GM23338 (cell line): ENCODE measurements around the gene PTCD2. TPM values are rescaled to one million over a fixed set of nuclear protein-coding genes. Genes with fewer than 3 reads are reported as not detected.

Experiments used
- ATAC-seq: fragments of 200-7000 bp; cut with Tn5 transposase; 3 replicates; pipeline ENCODE4 v1.9.1; 2020
- DNase-seq: peaks from one replicate; pipeline ENCODE4 v3.0.0-alpha.2; 2015; ENCODE audit warnings: low spot score
- H2AFZ ChIP-seq: fragments of 200-600 bp; sonication (generic); 2 replicates; pipeline ENCODE4 v1.8.0; 2016; ENCODE audit warnings: antibody characterized with exemption, mild to moderate bottlenecking, moderate library complexity
- H3F3A ChIP-seq: fragments of 200-600 bp; sonication (generic); replicated peaks from 2 replicates; pipeline ENCODE4 v1.8.0; 2017; ENCODE audit warnings: antibody characterized with exemption, mixed run types, low read depth
- H3K27ac ChIP-seq: fragments of 200-600 bp; sonication (generic); 2 replicates; pipeline ENCODE4 v1.6.1; 2016; ENCODE audit warnings: low read depth
- H3K27me3 ChIP-seq: fragments of 200-600 bp; sonication (generic); 2 replicates; pipeline ENCODE4 v1.8.0; 2016; ENCODE audit warnings: mild to moderate bottlenecking, mixed run types, moderate library complexity; ENCODE audit not compliant: insufficient read depth
- H3K36me3 ChIP-seq: fragments of 200-600 bp; sonication (generic); 2 replicates; pipeline ENCODE4 v1.8.0; 2016; ENCODE audit warnings: mild to moderate bottlenecking; ENCODE audit not compliant: insufficient read depth
- H3K4me1 ChIP-seq: fragments of 200-600 bp; sonication (generic); 2 replicates; pipeline ENCODE4 v1.8.0; 2016; ENCODE audit warnings: mild to moderate bottlenecking, moderate library complexity; ENCODE audit not compliant: insufficient read depth
- H3K4me2 ChIP-seq: fragments of 200-600 bp; sonication (generic); 2 replicates; pipeline ENCODE4 v1.7.1; 2017; ENCODE audit warnings: mixed run types
- H3K4me3 ChIP-seq: fragments of 200-600 bp; sonication (generic); 2 replicates; pipeline ENCODE4 v1.6.1; 2016; ENCODE audit warnings: mixed run types
- H3K79me2 ChIP-seq: fragments of 200-600 bp; sonication (generic); replicated peaks from 2 replicates; pipeline ENCODE4 v1.8.0; 2017; ENCODE audit warnings: mild to moderate bottlenecking; ENCODE audit not compliant: insufficient read depth
- H3K9me2 ChIP-seq: fragments of 200-600 bp; sonication (generic); 2 replicates; pipeline ENCODE4 v1.8.0; 2017; ENCODE audit not compliant: insufficient read depth
- H4K20me1 ChIP-seq: fragments of 200-600 bp; sonication (generic); replicated peaks from 2 replicates; pipeline ENCODE4 v1.8.0; 2017; ENCODE audit warnings: mild to moderate bottlenecking; ENCODE audit not compliant: insufficient read depth
- H3K27ac Mint-ChIP-seq: 2 replicates; pipeline ENCODE4 v1.8.0; 2020; ENCODE audit warnings: inconsistent platforms, mild to moderate bottlenecking, moderate library complexity, mixed read lengths
- H3K27me3 Mint-ChIP-seq: 3 replicates; pipeline ENCODE4 v1.8.0; 2022; ENCODE audit warnings: low read depth, mild to moderate bottlenecking, moderate library complexity, mixed read lengths, inconsistent platforms; ENCODE audit not compliant: insufficient read depth, poor library complexity
- H3K36me3 Mint-ChIP-seq: 3 replicates; pipeline ENCODE4 v1.8.0; 2021; ENCODE audit warnings: low read depth, mild to moderate bottlenecking, inconsistent platforms, moderate library complexity, mixed read lengths
- H3K4me1 Mint-ChIP-seq: 3 replicates; pipeline ENCODE4 v1.8.0; 2020; ENCODE audit warnings: mild to moderate bottlenecking, inconsistent platforms, mixed read lengths
- H3K4me3 Mint-ChIP-seq: 3 replicates; pipeline ENCODE4 v1.8.0; 2021; ENCODE audit warnings: moderate library complexity, mild to moderate bottlenecking, inconsistent platforms, mixed read lengths
- H3K9me3 Mint-ChIP-seq: 3 replicates; pipeline ENCODE4 v1.8.0; 2020; ENCODE audit warnings: moderate library complexity, mild to moderate bottlenecking, inconsistent platforms, mixed read lengths
- CREB1 ChIP-seq: fragments of 250-450 bp; sonication (Bioruptor Pico); IDR thresholded peaks from 2 replicates; pipeline ENCODE4 v1.5.0; 2020; ENCODE audit warnings: low read depth, mild to moderate bottlenecking, moderate library complexity
- ETS1 ChIP-seq: IDR thresholded peaks from 2 replicates; pipeline ENCODE4 v1.6.1; 2016; ENCODE audit warnings: antibody characterized with exemption
- EZH2 ChIP-seq: fragments of 200-600 bp; sonication (generic); IDR thresholded peaks from one replicate; pipeline ENCODE4 v1.8.0; 2017; ENCODE audit warnings: antibody characterized with exemption, mild to moderate bottlenecking, low read depth; ENCODE audit not compliant: unreplicated experiment
- NANOG ChIP-seq: IDR thresholded peaks from 2 replicates; pipeline ENCODE4 v1.6.1; 2016; ENCODE audit warnings: antibody characterized with exemption, borderline replicate concordance
- REST ChIP-seq: IDR thresholded peaks from one replicate; pipeline ENCODE4 v1.6.1; 2018; ENCODE audit warnings: antibody characterized with exemption; ENCODE audit not compliant: unreplicated experiment
- ZNF331 ChIP-seq: fragments of 250-450 bp; sonication (Bioruptor Pico); IDR thresholded peaks from 2 replicates; pipeline ENCODE4 v1.5.0; 2020; ENCODE audit warnings: low read depth, mild to moderate bottlenecking, moderate library complexity
- ZNF462 ChIP-seq: fragments of 250-450 bp; sonication (Bioruptor Pico); IDR thresholded peaks from 2 replicates; pipeline ENCODE4 v1.5.0; 2020; ENCODE audit warnings: mild to moderate bottlenecking, moderate library complexity
- polyA plus RNA-seq: library from polyadenylated mRNA; unstranded; fragments of >200 nt; fragmentation: Nextera tagmentation; extraction: Ambion mirVana; gene quantifications from 2 replicates; pipeline ENCODE4 v1.2.1, GENCODE V29; 2016
- total RNA-seq: library from RNA; depleted of rRNA; stranded (reverse); fragments of >200 nt; shearing (Covaris generic); gene quantifications from 2 replicates; pipeline ENCODE4 v1.2.3, GENCODE V29; 2014

Gene PTCD2
- total and polyA plus RNA-seq, 2 experiments from 2014 or later = 8.8 to 14.5 TPM

- no peak for TF ChIP-seq REST
- TF ChIP-seq ZNF331 (CRISPR knock-in tag) = no peak
- no peak for TF ChIP-seq EZH2
- H3K4me1 Mint-ChIP-seq = no peaks in the 10 kb centered on the region
- no peak for DNase-seq
These were observed 33.4 kb upstream of the PTCD2 start for GRCh38 chr5:72286798-72287197.

GRCh38 chr5:72288924-72289323 is 31.2 kb upstream of the PTCD2 start:
- no peak overlapping the region for H3K4me3 Mint-ChIP-seq
- Histone ChIP-seq H3K4me1 (peaks cover 10% of the 10 kb centered on the region), H3K36me3 (peaks cover 10% of the 10 kb centered on the region; the same call in 1 of the 2 replicates), H3F3A (no peaks in the 10 kb centered on the region), H2AFZ (no peak overlapping the region), H3K9me2 (no peaks in the 10 kb centered on the region), H3K27me3 (no peaks in the 10 kb centered on the region), H4K20me1 (no peaks in the 10 kb centered on the region), H3K79me2 (no peaks in the 10 kb centered on the region), H3K4me3 (no peak overlapping the region), H3K4me2 (no peak overlapping the region), H3K27ac (no peak overlapping the region)
- DNase-seq (no peak), ATAC-seq (no peak)
- peaks cover 1% of the 10 kb centered on the region for H3K27me3 Mint-ChIP-seq
- H3K27ac Mint-ChIP-seq = no peak overlapping the region
- H3K4me1 Mint-ChIP-seq = peaks cover 10% of the 10 kb centered on the region; the same call in 2 of the 3 replicates
- no peaks in the 10 kb centered on the region for H3K9me3 Mint-ChIP-seq
- peaks cover 25% of the 10 kb centered on the region for H3K36me3 Mint-ChIP-seq
- TF ChIP-seq CREB1 (CRISPR knock-in tag) = no peak
- TF ChIP-seq NANOG = no peak
- TF ChIP-seq ZNF331 (CRISPR knock-in tag) = no peak
- TF ChIP-seq ETS1 = no peak
- TF ChIP-seq ZNF462 = no peak

More at GRCh38 chr5:72286798-72287197, 33.4 kb upstream of the PTCD2 start:
- ATAC-seq = no peak
- H4K20me1 ChIP-seq = no peaks in the 10 kb centered on the region
- H3K27me3 ChIP-seq = no peaks in the 10 kb centered on the region
- H3K4me2 ChIP-seq = no peak overlapping the region
- H3K27ac ChIP-seq = no peak overlapping the region
- no peaks in the 10 kb centered on the region for H3K9me2 ChIP-seq
- peaks cover 31% of the 10 kb centered on the region for H3K36me3 Mint-ChIP-seq
- H3K27me3 Mint-ChIP-seq = peaks cover 1% of the 10 kb centered on the region
- no peak overlapping the region for H3K4me3 ChIP-seq
- H3K27ac Mint-ChIP-seq = no peak overlapping the region
- H3K4me1 ChIP-seq = no peaks in the 10 kb centered on the region
- H3K9me3 Mint-ChIP-seq = no peaks in the 10 kb centered on the region
- H2AFZ ChIP-seq = no peak overlapping the region
- no peaks in the 10 kb centered on the region for H3F3A ChIP-seq
- H3K4me3 Mint-ChIP-seq = no peak overlapping the region
- peaks cover 10% of the 10 kb centered on the region; the same call in 1 of the 2 replicates for H3K36me3 ChIP-seq
- no peaks in the 10 kb centered on the region for H3K79me2 ChIP-seq
